Body of pancreas (tissue), 4 donors: ENCODE data around the gene GADD45A. TPM values are rescaled to one million over a fixed set of nuclear protein-coding genes. Genes with fewer than 3 reads are reported as not detected.
"Not testable (repeated sequence)": the region's sequence is repeated elsewhere in the genome, so short reads cannot be mapped to it uniquely, and the experiment has no call there.

ENCODE experiments used
- ATAC-seq: fragments of 150-250 bp; one replicate; pipeline ENCODE4 v1.9.1; 2016
- DNase-seq, 4 donors: peaks; one replicate each; pipeline ENCODE4 v3.0.0-alpha.2; 2019
- H3K27ac ChIP-seq, 4 donors: fragments of 200-600 bp; sonication (generic); 1 replicate in 3 of 4; 2 replicates in 1 of 4; pipeline versions ENCODE4 v1.5.1 to v1.6.1; 2016 to 2019; ENCODE audit warnings: mild to moderate bottlenecking in 1 of 4, mixed read lengths in 1 of 4, moderate library complexity in 1 of 4
- H3K27me3 ChIP-seq, 2 donors: fragments of 200-600 bp; sonication (generic); one replicate each; pipeline ENCODE4 v1.6.0; 2016; ENCODE audit warnings: mild to moderate bottlenecking in 1 of 2
- H3K36me3 ChIP-seq, 2 donors: fragments of 200-600 bp; sonication (generic); replicated peaks in 1 of 2; 2 replicates each; pipeline ENCODE4 v1.5.1; 2016; ENCODE audit warnings: low read depth in 2 of 2; ENCODE audit not compliant: insufficient read depth in 1 of 2
- H3K4me1 ChIP-seq: fragments of 200-600 bp; sonication (generic); one replicate; pipeline ENCODE4 v1.6.0; 2016
- H3K4me3 ChIP-seq, 2 donors: fragments of 200-600 bp; sonication (generic); 1 replicate in 1 of 2; 2 replicates in 1 of 2; pipeline ENCODE4 v1.5.1; 2016 to 2019
- H3K9me3 ChIP-seq, 3 donors: fragments of 200-600 bp; sonication (generic); 1 replicate in 2 of 3; 2 replicates in 1 of 3; pipeline ENCODE4 v1.5.1; 2016
- CTCF ChIP-seq, 7 experiments: fragments of 450-650 bp in 4 of 7; fragments of 200-600 bp in 3 of 7; sonication (generic) in 3 of 7; IDR thresholded peaks; one replicate each; pipeline ENCODE4 v1.5.1; 2016 to 2019; ENCODE audit warnings: antibody characterized with exemption in 7 of 7
- POLR2A ChIP-seq, 3 donors: fragments of 450-650 bp; IDR thresholded peaks; one replicate each; pipeline ENCODE4 v1.6.1; 2016; ENCODE audit warnings: antibody characterized with exemption in 3 of 3, mild to moderate bottlenecking in 2 of 3
- WGBS, 2 donors: methylation state at CpG; one replicate each; pipeline ENCODE4 v1.1.5; 2017; 5-methylcytosine and 5-hydroxymethylcytosine counted together
- intact Hi-C: fragments of 100-400 bp; cut with DNase I; formaldehyde crosslinking; loops from one replicate; pipeline ENCODE4 v1.15.1; 2023
- total RNA-seq, 2 donors: library from RNA; depleted of rRNA; stranded (reverse); fragments of >200 nt; gene quantifications; one replicate each; pipeline ENCODE4 v1.1.0, GENCODE V29; 2016

Gene GADD45A
- total RNA-seq, 2 donors from 2014 or later, result 18.5 to 28.3 TPM

- H3K4me3 ChIP-seq, result no peak overlapping the region
- TF ChIP-seq CTCF (IDR thresholded peaks at IDR 0.05), result no peak
- H3K4me1 ChIP-seq, result no peaks in the 10 kb centered on the region
- WGBS, 2 donors, result 94 to 97% methylated on average over 2 of the region's 2 CpGs
- no peak for DNase-seq
- H3K9me3 ChIP-seq, result no peaks in the 10 kb centered on the region
- no peaks in the 10 kb centered on the region for H3K36me3 ChIP-seq
- no peak overlapping the region for H3K27ac ChIP-seq
- no peak for ATAC-seq
- no peaks in the 10 kb centered on the region for H3K27me3 ChIP-seq
- intact Hi-C loops, result no loop called here
These were observed 29.4 kb upstream of the GADD45A start for GRCh38 chr1:67655581-67655980.

- H3K27ac ChIP-seq, H3K27me3 ChIP-seq, H3K4me3 ChIP-seq, H3K4me1 ChIP-seq, H3K36me3 ChIP-seq, ATAC-seq, H3K9me3 ChIP-seq, intact Hi-C loops, DNase-seq: not testable (repeated sequence)
- WGBS, 2 donors, result 78 to 83% methylated on average over 1 of the region's 1 CpG
These were observed 27.8 kb upstream of the GADD45A start for GRCh38 chr1:67657152-67657551.

- no peak for TF ChIP-seq POLR2A (IDR thresholded peaks at IDR 0.05)
- no peak for TF ChIP-seq CTCF (IDR thresholded peaks at IDR 0.05)
- 87 to 92% methylated on average over 2 of the region's 2 CpGs for WGBS, 2 donors
- Histone ChIP-seq H3K4me3 (no peak overlapping the region), H3K4me1 (no peaks in the 10 kb centered on the region), H3K27me3 (no peaks in the 10 kb centered on the region), H3K36me3 (no peaks in the 10 kb centered on the region), H3K27ac (no peak overlapping the region), H3K9me3 (no peaks in the 10 kb centered on the region)
- ATAC-seq, result no peak
- intact Hi-C loops, result no loop called here
- DNase-seq, result no peak
These were observed 25.8 kb upstream of the GADD45A start for GRCh38 chr1:67659229-67659628.

GRCh38 chr1:67662884-67663283 is 22.1 kb upstream of the GADD45A start:
- H3K4me3 ChIP-seq, result no peak overlapping the region
- intact Hi-C loops, result no loop called here
- ATAC-seq (no peak), DNase-seq (no peak)
- no peaks in the 10 kb centered on the region for H3K4me1 ChIP-seq
- no peaks in the 10 kb centered on the region for H3K27me3 ChIP-seq
- no peaks in the 10 kb centered on the region for H3K9me3 ChIP-seq
- TF ChIP-seq CTCF (IDR thresholded peaks at IDR 0.05) (no peak), POLR2A (IDR thresholded peaks at IDR 0.05) (no peak)
- no peaks in the 10 kb centered on the region for H3K36me3 ChIP-seq
- H3K27ac ChIP-seq, result no peak overlapping the region
- WGBS, 2 donors, result 57 to 66% methylated on average over 6 of the region's 6 CpGs

GRCh38 chr1:67664048-67664447 is 21.0 kb upstream of the GADD45A start:
- WGBS, 2 donors, result 73 to 88% methylated on average over 1 of the region's 1 CpG
- Histone ChIP-seq H3K4me3 (no peak overlapping the region), H3K4me1 (no peaks in the 10 kb centered on the region), H3K27ac (no peak overlapping the region), H3K36me3 (no peaks in the 10 kb centered on the region), H3K27me3 (no peaks in the 10 kb centered on the region), H3K9me3 (no peaks in the 10 kb centered on the region)
- no peak for ATAC-seq
- intact Hi-C loops, result no loop called here
- no peak for TF ChIP-seq CTCF (IDR thresholded peaks at IDR 0.05)
- no peak for TF ChIP-seq POLR2A (IDR thresholded peaks at IDR 0.05)
- no peak for DNase-seq

- H3K4me3 ChIP-seq, H3K4me1 ChIP-seq, intact Hi-C loops, ATAC-seq, DNase-seq, H3K36me3 ChIP-seq, H3K27me3 ChIP-seq, H3K9me3 ChIP-seq, H3K27ac ChIP-seq: not testable (repeated sequence)
These were observed 19.7 kb upstream of the GADD45A start for GRCh38 chr1:67665307-67665706.
